NCI-H2196 (cell line): ENCODE measurements around the gene TENT5C.
"Not testable (repeated sequence)": the region's sequence is repeated elsewhere in the genome, so short reads cannot be mapped to it uniquely, and the experiment has no call there.

Experiments used
- DNase-seq: peaks from one replicate; lab custom pipeline; 2025; ENCODE audit not compliant: unreplicated experiment; lab: John Stamatoyannopoulos, UW

TENT5C gene

GRCh38 chr1:117605774-117606648 is at the start of gene TENT5C:
TSS of gene TENT5C (plus strand) at chr1:117606048. CDS start at chr1:117622869, 16,821 bp downstream.
- DNase-seq, result peak; percentile 98

- no peak for DNase-seq
Measured at GRCh38 chr1:117556341-117556740, 49.5 kb upstream of the TENT5C start.

- no peak for DNase-seq
Measured at GRCh38 chr1:117556976-117557375, 48.9 kb upstream of the TENT5C start.

- DNase-seq, result not testable (repeated sequence)
Measured at GRCh38 chr1:117558451-117558850, 47.4 kb upstream of the TENT5C start.

GRCh38 chr1:117559139-117559538 is 46.7 kb upstream of the TENT5C start:
- no peak for DNase-seq

GRCh38 chr1:117559985-117560384 is 45.9 kb upstream of the TENT5C start:
- no peak for DNase-seq

GRCh38 chr1:117561071-117561470 is 44.8 kb upstream of the TENT5C start:
- no peak for DNase-seq

GRCh38 chr1:117561551-117561950 is 44.3 kb upstream of the TENT5C start:
- DNase-seq, result peak; percentile 62

GRCh38 chr1:117562581-117563491 is 43.0 kb upstream of the TENT5C start:
- peak; percentile 77 for DNase-seq

- DNase-seq, result no peak
Measured at GRCh38 chr1:117563492-117563875, 42.4 kb upstream of the TENT5C start.

- no peak for DNase-seq
Measured at GRCh38 chr1:117564227-117565075, 41.4 kb upstream of the TENT5C start.

GRCh38 chr1:117565076-117565556 is 40.7 kb upstream of the TENT5C start:
- DNase-seq, result no peak

GRCh38 chr1:117565745-117566455 is 39.9 kb upstream of the TENT5C start:
- DNase-seq, result peak; percentile 50

- no peak for DNase-seq
Measured at GRCh38 chr1:117566556-117566955, 39.3 kb upstream of the TENT5C start.

GRCh38 chr1:117567435-117567834 is 38.4 kb upstream of the TENT5C start:
- DNase-seq, result no peak

GRCh38 chr1:117567976-117568375 is 37.9 kb upstream of the TENT5C start:
- DNase-seq, result no peak

GRCh38 chr1:117568999-117569398 is 36.8 kb upstream of the TENT5C start:
- no peak for DNase-seq

- DNase-seq, result no peak
Measured at GRCh38 chr1:117569856-117570255, 36.0 kb upstream of the TENT5C start.

GRCh38 chr1:117570988-117571409 is 34.8 kb upstream of the TENT5C start:
- DNase-seq, result peak; percentile 42

GRCh38 chr1:117571496-117571895 is 34.4 kb upstream of the TENT5C start:
- DNase-seq, result no peak
